ENCODE measurements around the gene CREB1. TPM values are rescaled to one million over a fixed set of nuclear protein-coding genes. Genes with fewer than 3 reads are reported as not detected.

The CREB1 gene
- total RNA-seq, 1 donor from 2014 or later, result 111 TPM

DNA sequence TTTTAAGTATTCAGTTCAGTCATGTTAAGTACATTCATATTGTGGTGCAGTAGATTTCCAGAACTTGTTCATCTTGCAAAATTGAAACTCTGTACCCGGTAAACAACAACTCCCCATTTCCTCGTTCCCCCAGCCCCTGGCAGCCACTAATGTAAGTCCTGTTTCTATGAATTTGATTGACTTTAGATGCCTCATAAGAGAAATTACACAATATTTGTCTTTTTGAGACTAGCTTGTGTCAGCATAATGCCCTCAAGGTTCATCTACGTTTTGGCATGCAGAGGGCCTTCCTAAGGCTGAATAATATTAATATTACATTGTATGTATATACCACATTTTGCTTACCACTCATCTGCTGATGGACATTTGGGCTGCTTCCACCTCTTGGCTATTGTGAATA is 64.5 kb downstream of the CREB1 start:
- H3K4me3 Mint-ChIP-seq (ENCODE audit: low read depth), result no peak overlapping the region
- no peaks in the 10 kb centered on the region for H3K27me3 Mint-ChIP-seq
- DNase-seq (ENCODE audit: low spot score, unreplicated experiment), result no peak
- H3K27ac Mint-ChIP-seq, result peak overlapping the region; percentile 18
- H3K36me3 Mint-ChIP-seq (ENCODE audit: insufficient read depth), result peaks cover 39% of the 10 kb centered on the region
- TF ChIP-seq, protein P1, sequence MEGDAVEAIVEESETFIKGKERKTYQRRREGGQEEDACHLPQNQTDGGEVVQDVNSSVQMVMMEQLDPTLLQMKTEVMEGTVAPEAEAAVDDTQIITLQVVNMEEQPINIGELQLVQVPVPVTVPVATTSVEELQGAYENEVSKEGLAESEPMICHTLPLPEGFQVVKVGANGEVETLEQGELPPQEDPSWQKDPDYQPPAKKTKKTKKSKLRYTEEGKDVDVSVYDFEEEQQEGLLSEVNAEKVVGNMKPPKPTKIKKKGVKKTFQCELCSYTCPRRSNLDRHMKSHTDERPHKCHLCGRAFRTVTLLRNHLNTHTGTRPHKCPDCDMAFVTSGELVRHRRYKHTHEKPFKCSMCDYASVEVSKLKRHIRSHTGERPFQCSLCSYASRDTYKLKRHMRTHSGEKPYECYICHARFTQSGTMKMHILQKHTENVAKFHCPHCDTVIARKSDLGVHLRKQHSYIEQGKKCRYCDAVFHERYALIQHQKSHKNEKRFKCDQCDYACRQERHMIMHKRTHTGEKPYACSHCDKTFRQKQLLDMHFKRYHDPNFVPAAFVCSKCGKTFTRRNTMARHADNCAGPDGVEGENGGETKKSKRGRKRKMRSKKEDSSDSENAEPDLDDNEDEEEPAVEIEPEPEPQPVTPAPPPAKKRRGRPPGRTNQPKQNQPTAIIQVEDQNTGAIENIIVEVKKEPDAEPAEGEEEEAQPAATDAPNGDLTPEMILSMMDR (IDR thresholded peaks at IDR 0.05; ENCODE audit: unreplicated experiment), result no peak
- H3K4me1 Mint-ChIP-seq (ENCODE audit: low read depth), result no peaks in the 10 kb centered on the region
- H3K9me3 Mint-ChIP-seq (ENCODE audit: low read depth), result peaks cover 7% of the 10 kb centered on the region

DNA sequence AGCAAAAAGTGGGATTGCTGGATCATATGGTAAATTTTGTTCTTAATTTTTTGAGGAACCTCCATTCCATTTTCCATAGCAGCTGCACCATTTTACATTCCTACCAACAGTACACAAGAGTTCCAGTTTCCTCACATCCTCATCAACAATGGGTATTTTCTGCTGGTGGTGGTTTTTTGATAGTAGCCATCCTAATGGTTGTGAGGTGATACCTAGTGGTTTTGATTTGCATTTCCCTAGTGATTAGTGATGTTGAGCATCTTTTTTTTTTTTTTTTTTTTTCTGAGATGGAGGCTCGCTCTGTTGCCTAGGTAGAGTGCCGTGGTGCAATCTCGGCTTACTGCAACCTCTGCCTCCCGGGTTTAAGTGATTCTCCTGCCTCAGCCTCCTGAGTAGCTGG is 65.0 kb downstream of the CREB1 start:
- H3K27me3 Mint-ChIP-seq, result no peaks in the 10 kb centered on the region
- H3K9me3 Mint-ChIP-seq (ENCODE audit: low read depth), result peaks cover 7% of the 10 kb centered on the region
- TF ChIP-seq, protein P1 (IDR thresholded peaks at IDR 0.05; ENCODE audit: unreplicated experiment), result no peak
- no peak for DNase-seq (ENCODE audit: low spot score, unreplicated experiment)
- H3K4me1 Mint-ChIP-seq (ENCODE audit: low read depth), result no peaks in the 10 kb centered on the region
- peaks cover 36% of the 10 kb centered on the region for H3K36me3 Mint-ChIP-seq (ENCODE audit: insufficient read depth)
- no peak overlapping the region for H3K4me3 Mint-ChIP-seq (ENCODE audit: low read depth)
- H3K27ac Mint-ChIP-seq, result no peak overlapping the region

DNA sequence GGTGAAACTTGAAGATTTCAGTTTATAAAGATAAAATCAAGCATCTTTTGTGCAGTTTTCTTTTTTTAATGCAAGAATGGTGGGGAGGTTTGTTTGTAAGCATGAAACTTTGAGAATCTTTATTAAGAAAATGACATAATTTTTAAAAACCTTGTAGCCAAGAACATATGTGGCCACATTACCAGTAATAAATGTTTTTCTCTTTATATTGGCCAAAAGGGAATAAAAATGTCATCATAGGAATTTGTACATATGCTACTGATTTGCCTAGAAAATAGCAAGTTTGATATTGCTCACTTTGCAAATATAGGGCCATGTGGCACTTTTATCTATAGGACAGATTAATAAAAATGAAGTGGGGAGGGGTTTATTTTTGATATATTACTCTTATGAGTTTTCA is 69.9 kb downstream of the CREB1 start:
- Mint-ChIP-seq H3K27ac (peak overlapping the region; percentile 33), H3K9me3 (ENCODE audit: low read depth) (no peaks in the 10 kb centered on the region), H3K4me1 (ENCODE audit: low read depth) (peaks cover 8% of the 10 kb centered on the region)

DNA sequence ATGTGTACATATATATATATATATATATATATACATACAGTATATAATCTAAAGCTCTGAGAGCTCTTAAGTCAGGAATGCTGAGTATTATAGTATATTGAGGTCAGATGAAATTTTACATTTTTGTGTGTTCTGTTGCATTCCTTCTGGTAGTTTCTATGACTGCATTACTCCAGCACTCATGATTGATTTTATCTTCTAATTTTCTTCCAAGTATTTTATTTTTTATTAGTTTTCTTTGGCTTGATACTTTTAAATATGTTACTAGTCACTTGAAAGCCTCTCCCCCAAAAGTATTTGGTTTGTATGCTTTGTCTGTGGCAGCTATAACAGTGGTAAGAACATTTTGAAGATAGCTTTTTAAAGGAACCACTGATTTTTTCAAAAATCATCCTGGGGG is 70.5 kb downstream of the CREB1 start:
- peaks cover 7% of the 10 kb centered on the region for H3K36me3 Mint-ChIP-seq (ENCODE audit: insufficient read depth)
- no peaks in the 10 kb centered on the region for H3K27me3 Mint-ChIP-seq
- peaks cover 8% of the 10 kb centered on the region for H3K4me1 Mint-ChIP-seq (ENCODE audit: low read depth)
- H3K27ac Mint-ChIP-seq, result peak overlapping the region; percentile 33
- DNase-seq (ENCODE audit: low spot score, unreplicated experiment), result no peak
- no peak overlapping the region for H3K4me3 Mint-ChIP-seq (ENCODE audit: low read depth)
- TF ChIP-seq, protein P1 (IDR thresholded peaks at IDR 0.05; ENCODE audit: unreplicated experiment), result no peak
- H3K9me3 Mint-ChIP-seq (ENCODE audit: low read depth), result no peaks in the 10 kb centered on the region

More for the DNA sequence above, 69.9 kb downstream of the CREB1 start:
- DNase-seq (ENCODE audit: low spot score, unreplicated experiment), result no peak
- TF ChIP-seq, protein P1 (IDR thresholded peaks at IDR 0.05; ENCODE audit: unreplicated experiment), result no peak
- Mint-ChIP-seq H3K36me3 (ENCODE audit: insufficient read depth) (peaks cover 5% of the 10 kb centered on the region), H3K4me3 (ENCODE audit: low read depth) (no peak overlapping the region), H3K27me3 (no peaks in the 10 kb centered on the region)

DNA sequence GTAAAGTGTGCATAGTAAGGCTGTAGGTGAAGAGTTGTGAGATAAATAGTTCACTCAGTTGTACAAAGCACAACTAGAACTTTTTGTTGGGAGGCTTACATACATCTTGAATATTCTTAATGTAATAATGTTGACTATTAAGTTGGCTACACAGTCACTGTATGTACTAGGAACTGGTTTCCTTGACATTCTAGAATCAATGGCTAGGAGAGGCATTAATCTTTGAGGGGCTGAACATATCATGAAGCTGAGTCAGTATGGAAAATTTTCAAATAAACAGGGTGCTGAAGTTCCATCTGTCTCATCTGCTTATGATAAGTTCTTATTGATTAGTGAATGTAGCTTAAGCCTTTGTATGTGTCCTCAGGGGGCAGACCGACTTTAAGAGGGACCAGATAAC is 72.0 kb downstream of the CREB1 start:
- TF ChIP-seq, protein P1 (IDR thresholded peaks at IDR 0.05; ENCODE audit: unreplicated experiment), result no peak
- no peak overlapping the region for H3K4me3 Mint-ChIP-seq (ENCODE audit: low read depth)
- no peak for DNase-seq (ENCODE audit: low spot score, unreplicated experiment)
- no peaks in the 10 kb centered on the region for H3K9me3 Mint-ChIP-seq (ENCODE audit: low read depth)
- no peaks in the 10 kb centered on the region for H3K27me3 Mint-ChIP-seq
- H3K4me1 Mint-ChIP-seq (ENCODE audit: low read depth), result peaks cover 8% of the 10 kb centered on the region
- H3K27ac Mint-ChIP-seq, result no peak overlapping the region
- peaks cover 3% of the 10 kb centered on the region for H3K36me3 Mint-ChIP-seq (ENCODE audit: insufficient read depth)

Measured in progenitor cell of endocrine pancreas (in vitro differentiated cells).